Measurements from ENCODE around the gene STOX2.

The STOX2 gene

GRCh38 chr4:183995570-183995969 is 90.5 kb downstream of the STOX2 start:
- Histone ChIP-seq H3K79me2 (ENCODE audit: control insufficient read depth, low read length) (no peaks in the 10 kb centered on the region), H3K4me2 (ENCODE audit: low read length) (no peak overlapping the region), H3F3A (ENCODE audit: control insufficient read depth, insufficient read depth) (no peaks in the 10 kb centered on the region), H3K4me1 (ENCODE audit: control insufficient read depth, low read length) (no peaks in the 10 kb centered on the region), H3K36me3 (ENCODE audit: control insufficient read depth, low read length) (no peaks in the 10 kb centered on the region), H4K20me1 (ENCODE audit: control insufficient read depth, insufficient read depth, low read depth, low read length) (no peaks in the 10 kb centered on the region), H3K27ac (ENCODE audit: low read depth, low read length) (no peak overlapping the region), H3K9me2 (replicated peaks; ENCODE audit: control insufficient read depth, low read length) (no peaks in the 10 kb centered on the region), H3K9me3 (ENCODE audit: control insufficient read depth, insufficient read depth, low read length) (no peaks in the 10 kb centered on the region), H3K4me3 (ENCODE audit: low read length) (no peak overlapping the region), H3K27me3 (ENCODE audit: control insufficient read depth, low read length) (no peaks in the 10 kb centered on the region)
- TF ChIP-seq CTCF (IDR thresholded peaks at IDR 0.05; ENCODE audit: low read depth, low read length, poor library complexity, severe bottlenecking), result no peak
- TF ChIP-seq EZH2phosphoT487 (IDR thresholded peaks at IDR 0.05; ENCODE audit: borderline replicate concordance, low read length), result no peak

GRCh38 chr4:183996868-183997267 is 91.8 kb downstream of the STOX2 start:
- Histone ChIP-seq H3F3A (ENCODE audit: control insufficient read depth, insufficient read depth) (no peaks in the 10 kb centered on the region), H3K36me3 (ENCODE audit: control insufficient read depth, low read length) (no peaks in the 10 kb centered on the region), H3K27ac (ENCODE audit: low read depth, low read length) (no peak overlapping the region), H3K4me1 (ENCODE audit: control insufficient read depth, low read length) (no peaks in the 10 kb centered on the region), H3K27me3 (ENCODE audit: control insufficient read depth, low read length) (no peaks in the 10 kb centered on the region), H3K9me2 (replicated peaks; ENCODE audit: control insufficient read depth, low read length) (no peaks in the 10 kb centered on the region), H3K4me3 (ENCODE audit: low read length) (no peak overlapping the region), H3K4me2 (ENCODE audit: low read length) (no peak overlapping the region), H4K20me1 (ENCODE audit: control insufficient read depth, insufficient read depth, low read depth, low read length) (no peaks in the 10 kb centered on the region), H3K79me2 (ENCODE audit: control insufficient read depth, low read length) (no peaks in the 10 kb centered on the region), H3K9me3 (ENCODE audit: control insufficient read depth, insufficient read depth, low read length) (no peaks in the 10 kb centered on the region)
- TF ChIP-seq CTCF (IDR thresholded peaks at IDR 0.05; ENCODE audit: low read depth, low read length, poor library complexity, severe bottlenecking), result no peak

GRCh38 chr4:183999435-183999834 is 94.3 kb downstream of the STOX2 start:
- TF ChIP-seq EZH2phosphoT487 (IDR thresholded peaks at IDR 0.05; ENCODE audit: borderline replicate concordance, low read length) (no peak), CTCF (IDR thresholded peaks at IDR 0.05; ENCODE audit: low read depth, low read length, poor library complexity, severe bottlenecking) (no peak)
- Histone ChIP-seq H3K27ac (ENCODE audit: low read depth, low read length) (no peak overlapping the region), H4K20me1 (ENCODE audit: control insufficient read depth, insufficient read depth, low read depth, low read length) (no peaks in the 10 kb centered on the region), H3K4me3 (ENCODE audit: low read length) (no peak overlapping the region), H3K79me2 (ENCODE audit: control insufficient read depth, low read length) (no peaks in the 10 kb centered on the region), H3K4me1 (ENCODE audit: control insufficient read depth, low read length) (no peaks in the 10 kb centered on the region), H3K9me3 (ENCODE audit: control insufficient read depth, insufficient read depth, low read length) (no peaks in the 10 kb centered on the region), H3K27me3 (ENCODE audit: control insufficient read depth, low read length) (no peaks in the 10 kb centered on the region), H3F3A (ENCODE audit: control insufficient read depth, insufficient read depth) (no peaks in the 10 kb centered on the region), H3K9me2 (replicated peaks; ENCODE audit: control insufficient read depth, low read length) (no peaks in the 10 kb centered on the region), H3K4me2 (ENCODE audit: low read length) (no peak overlapping the region), H3K36me3 (ENCODE audit: control insufficient read depth, low read length) (no peaks in the 10 kb centered on the region)

Measured in DOHH2 (cell line).